ENCODE measurements around the gene SLC22A13. TPM values are rescaled to one million over a fixed set of nuclear protein-coding genes. Genes with fewer than 3 reads are reported as not detected.
"Not testable (repeated sequence)": the region's sequence is repeated elsewhere in the genome, so short reads cannot be mapped to it uniquely, and the experiment has no call there.

Gene SLC22A13
- total and polyA plus RNA-seq, 5 donors from 2014 or later = 0.22 to 0.76 (median 0.40) TPM; not detected in 2

DNA sequence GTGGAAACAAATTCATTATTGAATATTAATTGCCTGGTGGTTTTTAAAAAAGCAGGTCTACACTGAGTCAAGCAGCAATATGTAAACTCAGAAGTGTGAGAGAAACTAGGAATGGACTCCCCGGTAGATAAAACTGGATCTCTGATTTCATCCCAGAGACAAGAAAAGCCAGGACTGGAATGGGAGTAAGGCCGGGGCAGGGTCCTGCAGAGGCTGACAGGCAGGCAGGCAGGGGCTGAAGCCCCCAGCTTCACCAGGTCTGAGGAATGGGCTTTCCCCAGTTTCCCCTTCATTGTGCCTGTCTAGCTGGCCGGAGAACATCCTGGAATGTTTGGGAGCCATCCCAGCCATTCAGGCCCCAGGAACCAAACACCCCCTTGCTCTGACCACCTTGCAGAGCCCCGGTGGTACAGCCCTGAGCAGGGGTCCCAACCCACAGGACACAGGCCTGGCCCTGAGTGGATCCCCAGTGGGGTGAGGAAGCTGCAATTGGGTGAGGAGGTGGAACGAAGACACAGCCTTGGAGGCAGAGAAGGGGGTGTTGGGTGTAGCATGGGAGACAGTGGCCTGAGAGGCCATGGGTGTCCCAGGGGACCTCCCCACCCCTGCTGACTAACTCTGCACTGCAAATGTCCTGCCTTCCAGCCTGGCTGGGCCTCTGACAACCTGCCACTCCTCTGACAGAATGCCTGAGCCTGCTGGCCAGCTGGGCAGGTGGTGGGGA, 49.3 kb downstream of the SLC22A13 start:
- H3K4me3 ChIP-seq (ENCODE audit: low read depth, low read length) = no peak overlapping the region
- Mint-ChIP-seq H3K27me3 (peaks cover 12% of the 10 kb centered on the region), H3K4me1 (no peaks in the 10 kb centered on the region), H3K27ac (no peak overlapping the region), H3K9me3 (peaks cover 0 to 5% (median 0%) of the 10 kb centered on the region in 7 donors), H3K4me3 (no peak overlapping the region), H3K36me3 (no peaks in the 10 kb centered on the region)
- DNase-seq (no peak), ATAC-seq (ENCODE audit: low read depth in 2 of 2) (no peak)
- no peaks in the 10 kb centered on the region for H3K27me3 ChIP-seq (ENCODE audit: control insufficient read depth, insufficient read depth, low read length)
- no peaks in the 10 kb centered on the region for H3K36me3 ChIP-seq (ENCODE audit: control insufficient read depth, insufficient read depth, low read length)
- H3K27ac ChIP-seq (ENCODE audit: insufficient read depth, low read length, poor library complexity, severe bottlenecking) = no peak overlapping the region
- H3K4me1 ChIP-seq (ENCODE audit: control insufficient read depth, insufficient read depth, low read length, poor library complexity, severe bottlenecking) = no peaks in the 10 kb centered on the region
- H3K9me3 ChIP-seq (ENCODE audit: control insufficient read depth in 2 of 2, low read length in 2 of 2) = no peaks in the 10 kb centered on the region

DNA sequence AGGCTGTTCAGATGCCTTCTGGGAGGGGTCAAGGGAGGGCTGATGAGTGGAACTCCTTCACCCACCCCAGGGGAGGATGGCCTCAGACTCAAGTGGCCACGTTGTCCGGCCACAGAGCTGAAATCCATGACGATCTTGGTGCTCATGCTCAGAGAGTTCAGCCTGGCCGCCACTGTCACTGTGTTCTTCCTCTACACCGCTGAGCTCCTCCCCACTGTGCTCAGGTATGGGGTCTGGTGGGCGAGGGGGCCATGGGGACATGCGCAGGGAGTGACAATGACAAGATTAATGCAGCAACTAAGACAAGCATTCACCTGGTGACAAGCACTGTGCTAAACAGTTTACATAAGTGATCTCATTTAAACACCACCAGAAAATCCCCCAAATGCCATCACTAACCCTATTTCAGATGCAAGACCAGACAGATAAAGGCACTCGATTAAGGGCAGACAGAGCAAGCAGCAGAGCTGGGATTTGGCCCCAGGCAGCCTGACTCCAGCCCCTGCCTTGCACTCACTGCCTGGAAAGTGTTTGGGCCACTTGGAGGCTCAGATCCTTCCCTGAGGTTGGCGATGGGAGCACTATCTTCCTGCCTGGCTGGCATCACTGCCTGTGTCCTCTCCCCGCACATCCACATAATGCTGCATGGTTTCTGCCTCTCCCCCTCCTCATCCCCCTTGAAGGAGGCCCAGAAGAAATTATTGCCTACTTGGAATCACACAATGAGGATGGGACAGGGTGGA, 50.0 kb downstream of the SLC22A13 start:
- Histone ChIP-seq H3K4me3 (ENCODE audit: low read depth, low read length) (no peak overlapping the region), H3K36me3 (ENCODE audit: control insufficient read depth, insufficient read depth, low read length) (no peaks in the 10 kb centered on the region), H3K4me1 (ENCODE audit: control insufficient read depth, insufficient read depth, low read length, poor library complexity, severe bottlenecking) (no peaks in the 10 kb centered on the region), H3K27ac (ENCODE audit: insufficient read depth, low read length, poor library complexity, severe bottlenecking) (no peak overlapping the region), H3K9me3 (ENCODE audit: control insufficient read depth in 2 of 2, low read length in 2 of 2) (no peaks in the 10 kb centered on the region), H3K27me3 (ENCODE audit: control insufficient read depth, insufficient read depth, low read length) (no peaks in the 10 kb centered on the region)
- no peak overlapping the region for H3K4me3 Mint-ChIP-seq
- DNase-seq = no peak
- peaks cover 0 to 5% (median 0%) of the 10 kb centered on the region in 7 donors for H3K9me3 Mint-ChIP-seq
- H3K4me1 Mint-ChIP-seq = no peaks in the 10 kb centered on the region
- no peak for ATAC-seq (ENCODE audit: low read depth in 2 of 2)
- H3K27ac Mint-ChIP-seq = no peak overlapping the region
- H3K27me3 Mint-ChIP-seq = peaks cover 9% of the 10 kb centered on the region
- H3K36me3 Mint-ChIP-seq = no peaks in the 10 kb centered on the region

DNA sequence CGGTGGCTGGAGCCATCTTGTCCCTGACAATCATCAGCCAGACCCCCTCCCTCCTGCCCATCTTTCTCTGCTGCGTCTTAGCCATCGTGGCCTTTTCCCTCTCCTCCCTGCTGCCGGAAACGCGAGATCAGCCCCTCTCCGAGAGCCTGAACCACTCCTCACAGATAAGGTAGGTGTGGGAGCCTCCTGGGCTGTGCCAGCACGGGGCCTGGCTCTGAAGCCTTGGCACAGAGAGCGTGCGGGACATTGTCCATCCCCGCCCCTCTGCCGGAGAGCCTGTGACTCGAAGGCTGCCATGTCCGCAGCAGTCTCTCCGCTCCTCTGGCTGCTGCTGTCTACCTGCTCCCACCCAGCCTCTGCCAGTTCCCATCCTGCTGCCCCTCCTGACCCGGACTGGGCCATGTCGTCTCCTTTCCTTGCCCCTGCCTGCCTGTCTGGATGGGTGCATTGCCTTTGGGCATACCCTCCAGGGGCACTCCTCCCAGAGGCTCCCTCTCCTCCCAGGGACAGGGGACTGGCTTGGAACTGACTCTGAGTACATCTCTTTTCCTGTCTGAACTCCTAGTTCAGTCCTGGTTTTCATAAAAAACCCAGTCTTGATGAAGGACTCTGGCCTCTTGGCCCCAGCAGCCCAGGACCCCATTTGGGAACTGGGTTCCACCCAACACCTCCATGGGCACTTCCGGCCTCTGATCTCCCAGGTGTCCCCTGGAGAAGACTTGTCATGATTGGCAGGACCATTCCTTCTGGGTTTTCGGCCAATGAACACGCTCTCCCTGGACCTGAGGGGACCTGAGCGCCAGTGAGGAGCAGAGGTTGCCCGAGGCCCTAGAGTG, 51.0 kb downstream of the SLC22A13 start:
- H3K9me3 Mint-ChIP-seq = peaks cover 0 to 5% (median 0%) of the 10 kb centered on the region in 7 donors
- DNase-seq (no peak), ATAC-seq (ENCODE audit: low read depth in 2 of 2) (no peak)
- no peaks in the 10 kb centered on the region for H3K36me3 Mint-ChIP-seq
- H3K27ac Mint-ChIP-seq = no peak overlapping the region
- H3K36me3 ChIP-seq (ENCODE audit: control insufficient read depth, insufficient read depth, low read length) = no peaks in the 10 kb centered on the region
- H3K4me1 ChIP-seq (ENCODE audit: control insufficient read depth, insufficient read depth, low read length, poor library complexity, severe bottlenecking) = no peaks in the 10 kb centered on the region
- H3K4me1 Mint-ChIP-seq = no peaks in the 10 kb centered on the region
- no peaks in the 10 kb centered on the region for H3K27me3 ChIP-seq (ENCODE audit: control insufficient read depth, insufficient read depth, low read length)
- H3K4me3 Mint-ChIP-seq = no peak overlapping the region
- no peaks in the 10 kb centered on the region for H3K9me3 ChIP-seq (ENCODE audit: control insufficient read depth in 2 of 2, low read length in 2 of 2)
- H3K27me3 Mint-ChIP-seq = peaks cover 9% of the 10 kb centered on the region
- H3K27ac ChIP-seq (ENCODE audit: insufficient read depth, low read length, poor library complexity, severe bottlenecking) = no peak overlapping the region
- no peak overlapping the region for H3K4me3 ChIP-seq (ENCODE audit: low read depth, low read length)

DNA sequence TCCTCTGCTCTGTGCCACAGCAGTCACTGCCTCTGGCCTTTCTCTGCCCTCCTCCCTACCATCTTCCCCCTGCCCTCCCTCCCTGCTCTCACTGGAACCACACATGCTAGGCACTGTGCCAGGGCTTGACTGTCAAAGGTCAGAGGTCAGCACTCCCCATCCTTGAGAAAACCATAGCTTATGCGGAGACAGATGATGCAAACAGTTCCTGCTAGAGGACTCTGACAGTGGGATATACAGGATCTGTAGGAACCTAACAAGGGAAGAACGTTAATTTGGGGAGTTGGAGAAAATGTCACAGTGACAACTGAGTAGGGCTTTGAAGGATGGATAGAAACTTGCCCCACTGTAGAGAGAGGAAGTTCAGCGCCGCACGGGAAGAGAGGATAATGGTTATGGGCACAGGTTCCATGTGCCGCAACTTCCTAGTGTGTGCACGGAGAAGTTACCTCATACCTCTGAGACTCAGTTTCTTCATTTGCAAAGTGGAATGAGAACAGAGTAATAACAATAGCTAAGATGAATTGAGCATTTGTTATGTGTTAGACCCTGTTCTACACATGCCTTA, 51.7 kb downstream of the SLC22A13 start:
- Mint-ChIP-seq H3K27me3 (peaks cover 6% of the 10 kb centered on the region), H3K4me1 (no peaks in the 10 kb centered on the region), H3K27ac (no peak overlapping the region), H3K36me3 (no peaks in the 10 kb centered on the region), H3K9me3 (peaks cover 0 to 8% (median 0%) of the 10 kb centered on the region in 7 donors), H3K4me3 (no peak overlapping the region)
- ATAC-seq (ENCODE audit: low read depth in 2 of 2) (no peak), DNase-seq (no peak)
- Histone ChIP-seq H3K4me3 (ENCODE audit: low read depth, low read length) (no peak overlapping the region), H3K27me3 (ENCODE audit: control insufficient read depth, insufficient read depth, low read length) (no peaks in the 10 kb centered on the region), H3K27ac (ENCODE audit: insufficient read depth, low read length, poor library complexity, severe bottlenecking) (no peak overlapping the region), H3K4me1 (ENCODE audit: control insufficient read depth, insufficient read depth, low read length, poor library complexity, severe bottlenecking) (no peaks in the 10 kb centered on the region), H3K36me3 (ENCODE audit: control insufficient read depth, insufficient read depth, low read length) (no peaks in the 10 kb centered on the region), H3K9me3 (ENCODE audit: control insufficient read depth in 2 of 2, low read length in 2 of 2) (no peaks in the 10 kb centered on the region)

DNA sequence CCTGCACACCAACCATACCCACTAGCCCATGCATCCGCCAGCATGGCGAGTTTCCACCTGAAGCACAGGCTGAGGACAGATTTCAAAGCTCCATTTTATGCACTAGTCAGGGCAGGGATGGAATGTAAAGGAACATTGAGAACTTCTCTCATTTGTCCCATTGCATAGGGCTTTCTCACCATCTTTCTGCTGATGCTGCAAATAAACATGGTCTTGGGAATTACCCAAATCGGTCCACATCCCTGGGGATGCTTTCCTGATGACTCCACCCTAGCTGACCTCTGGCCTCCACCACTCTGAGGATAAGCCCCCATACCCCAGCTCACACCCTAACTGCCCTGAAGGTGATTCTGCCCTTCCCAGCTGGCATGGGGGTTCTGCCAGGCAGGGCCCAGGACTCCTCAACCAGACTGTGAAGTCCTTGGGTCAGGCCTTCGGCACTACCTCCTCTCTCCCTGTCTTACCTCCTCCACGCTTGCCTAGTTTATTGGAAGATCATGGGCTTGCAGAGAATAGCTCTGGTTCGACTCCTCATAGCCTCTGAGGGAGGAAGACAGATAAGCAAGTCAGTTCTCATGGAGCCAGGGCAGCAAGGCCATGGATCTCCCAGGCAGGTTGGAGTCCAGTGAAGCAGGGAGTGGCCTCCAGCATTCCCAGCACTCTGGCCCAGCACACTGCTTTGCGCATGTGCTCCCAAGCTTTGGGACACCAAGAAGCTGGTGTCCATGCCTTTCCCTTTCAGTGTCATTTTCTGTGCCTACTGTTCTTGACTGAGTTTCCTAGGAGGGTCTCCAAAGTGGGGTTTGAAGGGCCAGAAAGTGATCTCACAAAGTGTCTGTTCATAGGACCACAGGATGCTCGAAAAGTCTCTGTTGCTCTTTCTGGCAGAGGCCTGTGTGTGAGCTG, 53.4 kb downstream of the SLC22A13 start:
- no peaks in the 10 kb centered on the region for H3K36me3 ChIP-seq (ENCODE audit: control insufficient read depth, insufficient read depth, low read length)
- H3K4me3 Mint-ChIP-seq = no peak overlapping the region
- no peak overlapping the region for H3K27ac Mint-ChIP-seq

DNA sequence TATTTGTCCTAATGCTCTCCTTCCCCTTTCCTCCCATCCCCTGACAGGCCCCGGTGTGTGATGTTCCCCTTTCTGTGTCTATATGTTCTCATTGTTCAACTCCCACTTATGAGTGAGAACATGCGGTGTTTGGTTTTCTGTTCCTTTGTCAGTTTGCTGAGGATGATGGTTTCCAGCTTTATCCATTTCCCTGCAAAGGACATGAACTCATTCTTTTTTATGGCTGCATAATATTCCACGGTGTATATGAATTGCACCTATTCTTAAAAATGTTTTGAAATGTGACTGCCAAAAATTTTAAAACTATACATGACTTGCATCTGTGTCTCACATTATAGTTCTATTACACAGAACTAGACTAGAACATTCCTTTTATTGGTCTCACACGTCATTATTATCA, 55.0 kb downstream of the SLC22A13 start:
- not testable (repeated sequence) for H3K27me3 ChIP-seq (ENCODE audit: control insufficient read depth, insufficient read depth, low read length); H3K36me3 Mint-ChIP-seq; H3K27me3 Mint-ChIP-seq; H3K4me1 Mint-ChIP-seq; ATAC-seq (ENCODE audit: low read depth in 2 of 2); H3K27ac Mint-ChIP-seq; DNase-seq; H3K9me3 ChIP-seq (ENCODE audit: control insufficient read depth in 2 of 2, low read length in 2 of 2); H3K4me1 ChIP-seq (ENCODE audit: control insufficient read depth, insufficient read depth, low read length, poor library complexity, severe bottlenecking); H3K9me3 Mint-ChIP-seq; H3K27ac ChIP-seq (ENCODE audit: insufficient read depth, low read length, poor library complexity, severe bottlenecking); H3K36me3 ChIP-seq (ENCODE audit: control insufficient read depth, insufficient read depth, low read length); H3K4me3 ChIP-seq (ENCODE audit: low read depth, low read length); H3K4me3 Mint-ChIP-seq

More for the DNA sequence above, 53.4 kb downstream of the SLC22A13 start:
- H3K27ac ChIP-seq (ENCODE audit: insufficient read depth, low read length, poor library complexity, severe bottlenecking) = no peak overlapping the region
- H3K4me1 ChIP-seq (ENCODE audit: control insufficient read depth, insufficient read depth, low read length, poor library complexity, severe bottlenecking) = no peaks in the 10 kb centered on the region
- Mint-ChIP-seq H3K4me1 (no peaks in the 10 kb centered on the region), H3K9me3 (peaks cover 0 to 8% (median 0%) of the 10 kb centered on the region in 7 donors), H3K27me3 (no peaks in the 10 kb centered on the region), H3K36me3 (no peaks in the 10 kb centered on the region)
- no peaks in the 10 kb centered on the region for H3K9me3 ChIP-seq (ENCODE audit: control insufficient read depth in 2 of 2, low read length in 2 of 2)
- H3K4me3 ChIP-seq (ENCODE audit: low read depth, low read length) = no peak overlapping the region
- H3K27me3 ChIP-seq (ENCODE audit: control insufficient read depth, insufficient read depth, low read length) = no peaks in the 10 kb centered on the region
- DNase-seq (no peak), ATAC-seq (ENCODE audit: low read depth in 2 of 2) (no peak)

DNA sequence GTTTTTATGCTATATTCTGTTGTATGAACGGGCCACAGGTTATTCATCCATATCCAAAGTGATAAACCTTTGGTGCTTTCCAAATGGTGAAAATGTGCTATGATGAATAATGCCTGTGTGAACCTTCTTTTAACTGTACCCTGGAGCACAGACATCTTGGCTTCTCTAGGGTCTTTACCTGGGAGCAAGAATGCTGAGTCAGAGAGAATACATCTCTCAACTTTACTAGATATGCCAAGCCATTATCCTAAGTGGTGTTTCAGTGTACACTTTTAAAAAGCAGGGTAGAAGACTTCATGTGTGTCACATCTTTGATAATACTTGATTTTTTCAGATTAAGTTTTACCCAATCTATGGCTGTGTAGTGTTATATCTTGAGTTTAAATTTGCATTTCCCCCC, 57.4 kb downstream of the SLC22A13 start:
- ATAC-seq (ENCODE audit: low read depth in 2 of 2) (no peak), DNase-seq (no peak)
- Histone ChIP-seq H3K27ac (ENCODE audit: insufficient read depth, low read length, poor library complexity, severe bottlenecking) (no peak overlapping the region), H3K4me1 (ENCODE audit: control insufficient read depth, insufficient read depth, low read length, poor library complexity, severe bottlenecking) (no peaks in the 10 kb centered on the region), H3K27me3 (ENCODE audit: control insufficient read depth, insufficient read depth, low read length) (no peaks in the 10 kb centered on the region), H3K9me3 (ENCODE audit: control insufficient read depth in 2 of 2, low read length in 2 of 2) (no peaks in the 10 kb centered on the region), H3K4me3 (ENCODE audit: low read depth, low read length) (no peak overlapping the region), H3K36me3 (ENCODE audit: control insufficient read depth, insufficient read depth, low read length) (no peaks in the 10 kb centered on the region)
- H3K27me3 Mint-ChIP-seq = peaks cover 9% of the 10 kb centered on the region
- no peak overlapping the region for H3K4me3 Mint-ChIP-seq
- no peaks in the 10 kb centered on the region for H3K4me1 Mint-ChIP-seq
- H3K27ac Mint-ChIP-seq = peak overlapping the region in 1 of 3 donors; percentile 33
- peaks cover 0 to 8% (median 0%) of the 10 kb centered on the region in 7 donors for H3K9me3 Mint-ChIP-seq
- no peaks in the 10 kb centered on the region for H3K36me3 Mint-ChIP-seq
